Measurements from ENCODE around the gene CNGB1. TPM values are rescaled to one million over a fixed set of nuclear protein-coding genes. Genes with fewer than 3 reads are reported as not detected.

The CNGB1 gene
- total RNA-seq, 4 donors from 2014 or later = not detected

DNA sequence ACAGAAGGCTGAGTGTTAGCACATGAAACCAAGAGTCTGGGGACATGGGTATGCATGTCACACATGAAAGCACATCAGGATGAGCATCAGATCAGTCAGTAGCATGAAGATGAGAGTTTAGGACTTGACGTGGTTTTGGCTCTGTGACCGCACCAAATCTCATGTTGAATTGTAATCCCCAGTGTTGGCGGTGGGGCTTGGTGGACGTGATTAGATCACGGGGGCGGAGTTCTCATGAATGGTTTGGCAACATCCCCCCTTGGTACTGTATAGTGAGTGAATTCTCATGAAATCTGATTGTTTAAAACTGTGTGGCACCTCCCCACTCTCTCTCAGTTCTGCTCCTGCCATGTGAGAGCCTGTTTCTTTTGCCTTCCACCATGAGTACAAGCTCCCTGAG is 46.4 kb downstream of the CNGB1 start:
- WGBS, 2 donors = 55 to 73% methylated on average over 6 of the region's 6 CpGs
- intact Hi-C loops (cut with DNase I; ENCODE audit: low total_unique reads) = no loop called here
- TF ChIP-seq POLR2A (IDR thresholded peaks at IDR 0.05) = no peak
- TF ChIP-seq, protein P1, sequence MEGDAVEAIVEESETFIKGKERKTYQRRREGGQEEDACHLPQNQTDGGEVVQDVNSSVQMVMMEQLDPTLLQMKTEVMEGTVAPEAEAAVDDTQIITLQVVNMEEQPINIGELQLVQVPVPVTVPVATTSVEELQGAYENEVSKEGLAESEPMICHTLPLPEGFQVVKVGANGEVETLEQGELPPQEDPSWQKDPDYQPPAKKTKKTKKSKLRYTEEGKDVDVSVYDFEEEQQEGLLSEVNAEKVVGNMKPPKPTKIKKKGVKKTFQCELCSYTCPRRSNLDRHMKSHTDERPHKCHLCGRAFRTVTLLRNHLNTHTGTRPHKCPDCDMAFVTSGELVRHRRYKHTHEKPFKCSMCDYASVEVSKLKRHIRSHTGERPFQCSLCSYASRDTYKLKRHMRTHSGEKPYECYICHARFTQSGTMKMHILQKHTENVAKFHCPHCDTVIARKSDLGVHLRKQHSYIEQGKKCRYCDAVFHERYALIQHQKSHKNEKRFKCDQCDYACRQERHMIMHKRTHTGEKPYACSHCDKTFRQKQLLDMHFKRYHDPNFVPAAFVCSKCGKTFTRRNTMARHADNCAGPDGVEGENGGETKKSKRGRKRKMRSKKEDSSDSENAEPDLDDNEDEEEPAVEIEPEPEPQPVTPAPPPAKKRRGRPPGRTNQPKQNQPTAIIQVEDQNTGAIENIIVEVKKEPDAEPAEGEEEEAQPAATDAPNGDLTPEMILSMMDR (IDR thresholded peaks at IDR 0.05) = no peak
- DNase-seq (ENCODE audit: low spot score in 2 of 2) = no peak
- H3K4me3 ChIP-seq (ENCODE audit: low read depth, poor library complexity, severe bottlenecking) = no peak overlapping the region

DNA sequence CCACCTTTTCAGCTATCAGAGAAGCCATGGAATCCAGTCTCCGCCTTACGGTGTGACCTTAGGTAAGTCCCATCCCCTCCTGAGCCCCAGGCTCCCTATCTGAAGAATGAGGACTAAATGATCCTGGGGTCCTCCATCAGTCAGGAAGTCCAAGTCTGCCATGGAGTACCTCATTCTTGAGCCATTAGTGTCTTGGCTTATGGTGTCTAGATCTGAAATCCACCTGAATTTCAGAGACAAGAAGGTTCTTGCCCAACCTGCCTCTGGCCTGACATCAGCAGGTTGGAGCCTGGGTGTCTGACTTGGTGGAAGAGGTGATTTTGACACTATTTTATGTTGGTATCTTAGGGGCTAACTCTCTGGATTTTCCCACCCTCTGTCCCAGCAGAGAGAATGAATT is 47.1 kb downstream of the CNGB1 start:
- DNase-seq (ENCODE audit: low spot score in 2 of 2) = no peak
- intact Hi-C loops (cut with DNase I; ENCODE audit: low total_unique reads) = no loop called here
- H3K4me3 ChIP-seq (ENCODE audit: low read depth, poor library complexity, severe bottlenecking) = no peak overlapping the region
- 94 to 95% methylated on average over 2 of the region's 2 CpGs for whole genome bisulfite sequencing, 2 donors
- TF ChIP-seq, protein P1 (IDR thresholded peaks at IDR 0.05) = no peak
- TF ChIP-seq POLR2A (IDR thresholded peaks at IDR 0.05) = no peak

DNA sequence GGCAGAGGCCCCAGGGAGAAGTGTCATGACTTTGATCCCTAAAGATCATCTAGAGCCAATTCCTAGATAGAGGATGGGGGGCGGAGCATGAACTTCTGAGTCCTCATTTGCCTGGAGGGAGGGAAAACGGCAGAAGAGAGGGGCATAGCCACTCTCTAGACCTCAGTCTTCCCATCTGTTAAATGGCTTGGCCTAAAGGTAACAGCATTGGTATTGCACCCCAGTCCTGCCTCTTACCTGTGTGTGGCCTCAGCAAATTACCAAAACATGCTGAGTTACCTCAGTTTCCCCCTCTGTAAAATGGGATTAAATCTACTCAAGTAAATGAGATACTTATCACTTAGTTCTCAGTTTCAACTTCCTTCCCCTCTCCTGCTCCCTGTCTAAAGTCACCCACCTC is 47.5 kb downstream of the CNGB1 start:
- H3K4me3 ChIP-seq (ENCODE audit: low read depth, poor library complexity, severe bottlenecking) = no peak overlapping the region
- intact Hi-C loops (cut with DNase I; ENCODE audit: low total_unique reads) = no loop called here
- WGBS, 2 donors = 75 to 76% methylated on average over 2 of the region's 2 CpGs
- TF ChIP-seq POLR2A (IDR thresholded peaks at IDR 0.05) = no peak
- TF ChIP-seq, protein P1 (IDR thresholded peaks at IDR 0.05) = no peak
- no peak for DNase-seq (ENCODE audit: low spot score in 2 of 2)

DNA sequence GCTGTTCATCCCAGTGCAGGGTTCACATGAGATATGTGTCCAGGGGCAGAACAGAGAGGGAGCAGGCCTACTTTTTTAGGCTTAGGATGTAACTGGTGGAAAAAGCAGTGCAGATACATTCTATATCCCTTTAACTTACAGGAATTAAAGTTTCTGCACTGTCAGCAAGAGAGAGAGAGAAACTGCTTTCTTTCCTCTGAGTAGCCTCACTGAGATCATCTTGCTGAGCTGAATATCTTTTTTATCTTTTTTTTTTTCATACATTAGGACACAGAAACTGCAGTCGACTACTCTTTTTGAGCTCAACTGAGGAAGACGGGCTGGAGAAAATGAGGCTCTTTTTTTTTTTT is 50.1 kb downstream of the CNGB1 start:
- WGBS, 2 donors = 37 to 41% methylated on average over 2 of the region's 2 CpGs

DNA sequence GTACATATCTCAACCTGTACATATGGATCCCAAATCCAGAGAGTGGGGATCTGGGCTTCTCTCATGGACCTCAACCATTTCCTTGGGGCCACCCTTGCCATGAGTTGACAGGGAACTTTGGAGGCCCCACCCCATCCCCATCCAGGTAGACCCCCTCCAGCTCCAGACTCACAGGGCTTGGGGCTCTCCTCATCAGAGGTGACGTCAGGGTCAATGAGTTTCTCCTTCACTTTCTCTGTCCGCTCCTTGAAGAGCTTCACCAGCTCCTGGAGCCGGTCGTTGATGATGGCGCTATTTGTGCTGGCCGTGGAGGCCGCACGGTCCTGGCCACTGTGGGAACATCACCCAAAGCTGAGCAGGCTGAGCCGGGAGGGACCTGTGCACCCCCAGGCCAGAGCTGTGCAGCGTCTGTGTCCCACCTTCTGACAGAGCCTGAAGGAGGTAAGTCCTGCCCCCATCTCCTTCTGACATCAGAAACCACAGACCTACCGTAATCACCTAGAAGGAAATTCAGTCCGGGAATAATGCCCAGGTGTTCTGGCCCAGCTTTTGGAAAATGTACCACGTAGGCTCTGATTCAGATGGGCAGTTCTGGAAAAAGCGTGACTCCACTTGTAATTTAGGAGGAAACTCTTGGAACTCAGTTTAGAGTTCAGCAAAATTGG is 50.6 kb downstream of the CNGB1 start:
- intact Hi-C loops (cut with DNase I; ENCODE audit: low total_unique reads) = no loop called here
- H3K4me3 ChIP-seq (ENCODE audit: low read depth, poor library complexity, severe bottlenecking) = no peak overlapping the region
- WGBS, 2 donors = 68 to 79% methylated on average over 14 of the region's 14 CpGs
- TF ChIP-seq POLR2A (IDR thresholded peaks at IDR 0.05) = no peak
- TF ChIP-seq, protein P1 (IDR thresholded peaks at IDR 0.05) = no peak
- no peak for DNase-seq (ENCODE audit: low spot score in 2 of 2)

More for the DNA sequence above, 50.1 kb downstream of the CNGB1 start:
- TF ChIP-seq, protein P1 (IDR thresholded peaks at IDR 0.05) = no peak
- TF ChIP-seq POLR2A (IDR thresholded peaks at IDR 0.05) = no peak
- no peak for DNase-seq (ENCODE audit: low spot score in 2 of 2)
- no peak overlapping the region for H3K4me3 ChIP-seq (ENCODE audit: low read depth, poor library complexity, severe bottlenecking)
- intact Hi-C loops (cut with DNase I; ENCODE audit: low total_unique reads) = no loop called here

DNA sequence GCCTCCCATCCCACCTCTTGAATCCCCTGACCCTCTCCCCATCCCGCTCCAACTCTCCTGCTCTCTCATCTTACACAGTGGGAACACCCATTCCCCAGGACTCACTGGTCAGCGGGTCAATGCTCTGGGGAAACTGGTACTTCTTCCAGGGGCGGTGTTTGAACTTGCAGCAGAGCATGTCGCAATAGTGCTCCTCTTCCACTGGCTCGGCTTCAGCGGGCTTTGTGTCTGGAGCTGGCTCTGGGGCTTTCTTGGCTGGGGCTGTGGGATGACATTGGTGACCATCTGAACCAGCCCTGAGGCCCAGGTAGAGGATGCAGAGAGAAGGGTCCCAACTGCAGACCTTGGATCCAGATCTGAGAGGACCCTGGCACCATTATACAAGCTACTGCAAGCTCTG is 51.9 kb downstream of the CNGB1 start:
- H3K4me3 ChIP-seq (ENCODE audit: low read depth, poor library complexity, severe bottlenecking) = no peak overlapping the region
- TF ChIP-seq, protein P1 (IDR thresholded peaks at IDR 0.05) = no peak
- TF ChIP-seq POLR2A (IDR thresholded peaks at IDR 0.05) = no peak
- intact Hi-C loops (cut with DNase I; ENCODE audit: low total_unique reads) = no loop called here
- WGBS, 2 donors = 84 to 88% methylated on average over 6 of the region's 6 CpGs
- no peak for DNase-seq (ENCODE audit: low spot score in 2 of 2)
